K562 (cell line): ENCODE results near the gene CTSZ. TPM values are rescaled to one million over a fixed set of nuclear protein-coding genes. Genes with fewer than 3 reads are reported as not detected.
"Not testable (repeated sequence)": the region's sequence is repeated elsewhere in the genome, so short reads cannot be mapped to it uniquely, and the experiment has no call there.

Source experiments
- ATAC-seq: fragments of 200-7000 bp; cut with Tn5 transposase; 3 replicates; pipeline ENCODE4 v1.9.1; 2020; ENCODE audit warnings: moderate library complexity
- BruUV-seq: library from RNA; stranded (reverse); fragments of 400-500 nt; replicated peaks from 2 replicates; lab custom pipeline; 2021; lab: Mats Ljungman, UMichigan
- CTCF ChIA-PET: fragments of 300-600 bp; formaldehyde crosslinking; extraction: SDS; loops from one replicate; lab custom pipeline; 2021; ENCODE audit warnings: low intra/inter-chr PET ratio; lab: Yijun Ruan, JAX
- POLR2A ChIA-PET: fragments of 300-600, 350-650 bp; sonication (Branson Sonifier 250); formaldehyde crosslinking; extraction: SDS; loops from one replicate; lab custom pipeline; 2021; ENCODE audit warnings: antibody characterized with exemption, inconsistent platforms; lab: Yijun Ruan, JAX
- DNase-seq, 4 experiments: peaks; one replicate each; pipeline versions ENCODE4 v3.0.0 to v3.0.0-alpha.2; 2011 to 2018; ENCODE audit warnings: low spot score in 3 of 4, mixed read lengths in 3 of 4; ENCODE audit errors: extremely low read depth in 1 of 4
- FAIRE-seq: peaks from 2 replicates; lab custom pipeline; 2011; peaks lifted over from hg19 to GRCh38; lab: Jason Lieb, UNC
- H2AFZ ChIP-seq: 2 replicates; pipeline ENCODE4 v1.6.0; 2011; ENCODE audit warnings: low read depth, low read length, control low read depth, inconsistent platforms
- H3K27ac ChIP-seq: fragments of 200-600 bp; 3 replicates; pipeline ENCODE4 v1.8.0; 2011; ENCODE audit warnings: low read depth, mild to moderate bottlenecking, control low read depth, inconsistent platforms, low read length, moderate library complexity, mixed read lengths; ENCODE audit errors: extremely low read depth
- H3K27me3 ChIP-seq, 2 experiments: fragments of 300-600 bp in 1 of 2; 2 replicates in 1 of 2; 3 replicates in 1 of 2; pipeline versions ENCODE4 v1.6.0 to v1.8.0; 2011; ENCODE audit warnings: inconsistent platforms in 2 of 2, low read length in 2 of 2, mild to moderate bottlenecking in 1 of 2, mixed read lengths in 1 of 2, moderate library complexity in 1 of 2; ENCODE audit not compliant: control insufficient read depth in 2 of 2, insufficient read depth in 2 of 2
- H3K36me3 ChIP-seq: fragments of 300-600 bp; 3 replicates; pipeline ENCODE4 v1.8.0; 2011; ENCODE audit warnings: mild to moderate bottlenecking, low read length, inconsistent platforms; ENCODE audit not compliant: control insufficient read depth, insufficient read depth
- H3K4me1 ChIP-seq, 2 experiments: fragments of 200-600 bp in 1 of 2; replicated peaks in 1 of 2; 2 replicates in 1 of 2; 3 replicates in 1 of 2; pipeline versions ENCODE4 v1.5.1 to v1.8.0; 2011; ENCODE audit warnings: inconsistent platforms in 2 of 2, low read length in 2 of 2, mild to moderate bottlenecking in 1 of 2, mixed read lengths in 1 of 2, moderate library complexity in 1 of 2; ENCODE audit not compliant: control insufficient read depth in 2 of 2, insufficient read depth in 2 of 2
- H3K4me2 ChIP-seq: 2 replicates; pipeline ENCODE4 v1.6.1; 2011; ENCODE audit warnings: low read length, control low read depth, inconsistent platforms, mixed read lengths; ENCODE audit not compliant: insufficient read depth
- H3K4me3 ChIP-seq: fragments of 200-600 bp; sonication (generic), shearing (Covaris generic); 2 replicates; pipeline ENCODE4 v1.5.1; 2016; ENCODE audit warnings: control low read depth, inconsistent platforms
- H3K79me2 ChIP-seq: fragments of 200-600 bp; 3 replicates; pipeline ENCODE4 v1.8.0; 2011; ENCODE audit warnings: low read length, inconsistent platforms; ENCODE audit not compliant: control insufficient read depth, insufficient read depth
- H3K9ac ChIP-seq, 2 experiments: 2 replicates each; pipeline versions ENCODE4 v1.6.0 to v1.6.1; 2011; ENCODE audit warnings: low read depth in 2 of 2, low read length in 2 of 2, control low read depth in 1 of 2, inconsistent platforms in 1 of 2, mild to moderate bottlenecking in 1 of 2, mixed read lengths in 1 of 2; ENCODE audit not compliant: insufficient read depth in 1 of 2
- H3K9me1 ChIP-seq: one replicate; pipeline ENCODE4 v1.6.0; 2011; ENCODE audit warnings: inconsistent platforms, mild to moderate bottlenecking, low read length, moderate library complexity; ENCODE audit not compliant: control insufficient read depth, insufficient read depth
- H3K9me3 ChIP-seq: replicated peaks from 2 replicates; pipeline ENCODE4 v1.5.1; 2011; ENCODE audit warnings: low read depth, low read length, inconsistent platforms; ENCODE audit not compliant: control insufficient read depth, insufficient read depth
- H4K20me1 ChIP-seq: replicated peaks from 2 replicates; pipeline ENCODE4 v1.6.1; 2011; ENCODE audit warnings: low read length, inconsistent platforms, mixed read lengths; ENCODE audit not compliant: control insufficient read depth, insufficient read depth
- HMG20A ChIP-seq: fragments of 450-650 bp; formaldehyde crosslinking; conservative IDR thresholded peaks from 2 replicates; pipeline ENCODE4 v1.4.0; 2020; ENCODE audit warnings: mild to moderate bottlenecking, mixed read lengths
- TOE1 ChIP-seq, 2 experiments: fragments of 450-650 bp in 1 of 2; sonication (generic) in 1 of 2; formaldehyde crosslinking in 1 of 2; IDR thresholded peaks; 2 replicates each; pipeline versions ENCODE4 v1.7.1 to v1.8.0; 2016 to 2022; ENCODE audit warnings: borderline replicate concordance in 2 of 2, mild to moderate bottlenecking in 2 of 2, antibody characterized with exemption in 1 of 2, inconsistent platforms in 1 of 2, low read depth in 1 of 2, missing genetic modification reagents in 1 of 2, moderate library complexity in 1 of 2
- ZFP1 ChIP-seq: fragments of 450-650 bp; formaldehyde crosslinking; IDR thresholded peaks from 2 replicates; pipeline ENCODE4 v1.4.0; 2020; ENCODE audit warnings: mild to moderate bottlenecking, mixed read lengths
- ZFP91 ChIP-seq: sonication (generic); formaldehyde crosslinking; IDR thresholded peaks from 2 replicates; pipeline ENCODE4 v1.8.0; 2022; ENCODE audit warnings: mild to moderate bottlenecking, missing genetic modification reagents
- ZNF232 ChIP-seq: sonication (generic); formaldehyde crosslinking; IDR thresholded peaks from 2 replicates; pipeline ENCODE4 v1.8.0; 2022; ENCODE audit warnings: mild to moderate bottlenecking, missing genetic modification reagents
- ZNF407 ChIP-seq: fragments of 450-650 bp; IDR thresholded peaks from 2 replicates; pipeline ENCODE4 v1.6.1; 2016; ENCODE audit warnings: low read depth
- WGBS: fragments of 100-300 bp; shearing (Covaris generic); methylation state at CpG from one replicate; pipeline ENCODE4 v1.1.6; 2016; ENCODE audit warnings: low coverage, mixed read lengths; ENCODE audit not compliant: insufficient coverage; ENCODE audit errors: missing lambda C conversion rate; 5-methylcytosine and 5-hydroxymethylcytosine counted together
- in situ Hi-C: fragments of 300-500 bp; cut with MboI; formaldehyde crosslinking; loops from 4 replicates; pipeline ENCODE4 v1.15.0; 2018; ENCODE audit warnings: inconsistent platforms, mixed read lengths
- intact Hi-C: fragments of 100-400 bp; cut with micrococcal nuclease; formaldehyde crosslinking; loops from 2 replicates; pipeline ENCODE4 v1.14.2; 2022
- polyA plus RNA-seq, 8 experiments: library from polyadenylated mRNA; depleted of rRNA in 4 of 8; stranded (reverse) in 5 of 8; unstranded in 3 of 8; fragments of >200 nt; fragmentation: Nextera tagmentation in 2 of 8; fragmentation: Illumina TruSeq in 1 of 8; extraction: Ambion mirVana in 2 of 8; extraction: Trizol in 1 of 8; gene quantifications; 2 replicates each; pipeline versions ENCODE4 v1.2.1 to v1.2.3, GENCODE V29; 2011 to 2014; ENCODE audit warnings: inconsistent platforms in 1 of 8, missing spikeins in 1 of 8
- total RNA-seq, 7 experiments: library from RNA; depleted of rRNA in 6 of 7; stranded (reverse); fragments of >200 nt in 6 of 7; fragmentation: Illumina TruSeq in 2 of 7; extraction: Trizol in 2 of 7; gene quantifications; 2 replicates each; pipeline versions ENCODE4 v1.2.1 to v1.2.3, GENCODE V29; 2011 to 2021; ENCODE audit warnings: low replicate concordance in 1 of 7

CTSZ gene
- total and polyA plus RNA-seq, 9 of the 15 experiments (the other 6 are each of a cell fraction or from before 2014, with no cell fraction given) = 1.6 to 143 (median 82.8) TPM

DNA sequence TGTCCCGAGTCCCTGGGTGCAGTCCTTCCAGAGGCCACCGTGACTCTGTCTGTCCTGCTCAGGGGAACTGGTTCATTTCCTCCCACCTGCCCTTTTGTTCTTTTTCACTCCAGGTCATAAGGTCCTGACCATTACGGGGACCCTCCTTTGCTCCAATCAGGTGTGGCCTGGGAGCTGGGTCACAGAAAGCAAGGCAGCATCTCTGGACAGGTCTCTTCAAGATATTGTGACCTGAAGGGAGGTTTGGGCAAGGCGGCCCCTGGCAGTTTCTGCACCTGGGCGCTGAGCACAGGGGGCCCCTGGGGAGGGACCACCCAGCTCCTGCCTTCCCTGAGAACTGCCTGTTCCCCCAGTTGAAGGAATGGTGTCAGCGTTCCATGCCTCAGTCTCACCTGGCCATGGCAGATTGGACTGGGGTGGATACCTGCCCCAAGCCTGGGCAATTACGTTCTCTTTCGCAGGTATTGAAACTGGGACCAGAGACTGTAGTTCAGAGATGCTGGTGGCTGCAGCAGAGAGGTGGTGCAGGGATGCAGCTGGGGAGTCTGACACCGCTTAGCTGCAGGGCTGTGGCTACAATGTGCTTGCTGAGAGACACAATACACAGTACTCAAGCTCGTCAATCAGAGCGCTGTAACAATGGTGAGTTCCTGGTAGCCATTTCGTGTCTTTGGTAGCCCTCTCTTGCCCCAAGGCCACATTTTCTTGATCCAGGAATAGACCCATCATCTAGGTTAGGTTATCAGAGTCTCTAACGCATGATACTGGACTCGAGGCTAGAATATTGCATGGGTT lies 41.6 kb downstream of the CTSZ start (continued):
- TF ChIP-seq ZFP91 (CRISPR knock-in tag) (no peak), ZNF232 (CRISPR knock-in tag) (no peak), TOE1 (IDR thresholded peaks at IDR 0.05; ENCODE audit: borderline replicate concordance) (no peak), TOE1 (CRISPR knock-in tag; IDR thresholded peaks at IDR 0.05; ENCODE audit: borderline replicate concordance, low read depth) (no peak), HMG20A (CRISPR knock-in tag) (no peak), ZFP1 (CRISPR knock-in tag) (no peak), ZNF407 (no peak)

GRCh38 chr20:58963922-58964321 lies 43.1 kb downstream of the CTSZ start:
- intact Hi-C loops, H4K20me1 ChIP-seq, BruUV-seq, H3K9me1 ChIP-seq, in situ Hi-C loops, CTCF ChIA-PET, H3K27ac ChIP-seq, POLR2A ChIA-PET, ATAC-seq, DNase-seq, H3K4me2 ChIP-seq, H2AFZ ChIP-seq, H3K9me3 ChIP-seq, H3K4me3 ChIP-seq, FAIRE-seq, H3K4me1 ChIP-seq, H3K9ac ChIP-seq, H3K36me3 ChIP-seq, H3K79me2 ChIP-seq: not testable (repeated sequence)
- 2% methylated on average over 5 of the region's 5 CpGs for WGBS
- peaks cover 26 to 38% of the 10 kb centered on the region in 2 experiments for H3K27me3 ChIP-seq
